Natural killer cell (primary cell): ENCODE measurements around the gene IRF5. TPM values are rescaled to one million over a fixed set of nuclear protein-coding genes. Genes with fewer than 3 reads are reported as not detected.

ENCODE experiments used
- ATAC-seq, 3 donors: fragments of 150-1000 bp in 2 of 3; fragments of 200-7000 bp in 1 of 3; cut with Tn5 transposase; 1 replicate in 1 of 3; 2 replicates in 2 of 3; pipeline ENCODE4 v1.10.0; 2021; ENCODE audit warnings: mild to moderate bottlenecking in 2 of 3, moderate library complexity in 2 of 3
- DNase-seq, 2 donors: peaks; one replicate each; pipeline versions ENCODE4 v3.0.0 to v3.0.0-alpha.2; 2013 to 2021; ENCODE audit warnings: mixed read lengths in 1 of 2
- H3K27ac ChIP-seq: one replicate; pipeline ENCODE4 v1.5.1; 2013; ENCODE audit warnings: mild to moderate bottlenecking, low read length
- H3K27me3 ChIP-seq: one replicate; pipeline ENCODE4 v1.6.1; 2013; ENCODE audit warnings: low read length; ENCODE audit not compliant: control insufficient read depth, insufficient read depth
- H3K36me3 ChIP-seq: one replicate; pipeline ENCODE4 v1.6.1; 2013; ENCODE audit warnings: low read length; ENCODE audit not compliant: control insufficient read depth, insufficient read depth
- H3K4me1 ChIP-seq: one replicate; pipeline ENCODE4 v1.6.1; 2013; ENCODE audit warnings: low read length; ENCODE audit not compliant: control insufficient read depth, insufficient read depth
- H3K4me3 ChIP-seq: one replicate; pipeline ENCODE4 v1.5.1; 2013; ENCODE audit warnings: low read length
- H3K9me3 ChIP-seq: one replicate; pipeline ENCODE4 v1.6.1; 2013; ENCODE audit warnings: low read length; ENCODE audit not compliant: control insufficient read depth, insufficient read depth
- H3K27ac Mint-ChIP-seq, 2 donors: one replicate each; pipeline ENCODE4 v1.8.0; 2022; ENCODE audit warnings: mild to moderate bottlenecking in 2 of 2, mixed read lengths in 2 of 2, moderate library complexity in 1 of 2
- H3K27me3 Mint-ChIP-seq, 2 donors: one replicate each; pipeline ENCODE4 v1.8.0; 2022; ENCODE audit warnings: low read depth in 2 of 2, mixed read lengths in 2 of 2
- H3K36me3 Mint-ChIP-seq: one replicate; pipeline ENCODE4 v1.8.0; 2022; ENCODE audit warnings: mixed read lengths
- H3K4me1 Mint-ChIP-seq, 2 donors: one replicate each; pipeline ENCODE4 v1.8.0; 2022; ENCODE audit warnings: mixed read lengths in 2 of 2
- H3K4me3 Mint-ChIP-seq: one replicate; pipeline ENCODE4 v1.8.0; 2022; ENCODE audit warnings: mild to moderate bottlenecking, moderate library complexity, mixed read lengths
- H3K9me3 Mint-ChIP-seq, 2 donors: one replicate each; pipeline ENCODE4 v1.8.0; 2022; ENCODE audit warnings: mixed read lengths in 2 of 2
- CTCF ChIP-seq: fragments of 200-600 bp; IDR thresholded peaks from one replicate; pipeline ENCODE4 v1.8.0; 2022; ENCODE audit warnings: antibody characterized with exemption
- WGBS: methylation state at CpG from one replicate; pipeline ENCODE4 v1.1.7; 2013; ENCODE audit warnings: missing lambda C conversion rate; ENCODE audit not compliant: insufficient coverage; 5-methylcytosine and 5-hydroxymethylcytosine counted together
- intact Hi-C: fragments of 100-400 bp; cut with micrococcal nuclease; formaldehyde crosslinking; loops from one replicate; pipeline ENCODE4 v1.14.2; 2022
- total RNA-seq, 4 donors: library from RNA; stranded (reverse); fragments of 120-200 nt in 1 of 4; gene quantifications; one replicate each; pipeline versions ENCODE4 v1.2.3 to v1.2.4, GENCODE V29; 2013 to 2022

Gene IRF5
- total RNA-seq, 3 donors from 2014 or later (not counting 1 experiment from before 2014, with no cell fraction given) = 13.0 to 20.2 (median 19.5) TPM

- 79% methylated on average over 12 of the region's 12 CpGs for WGBS
- H3K4me1 Mint-ChIP-seq = no peaks in the 10 kb centered on the region
- H3K36me3 Mint-ChIP-seq = no peaks in the 10 kb centered on the region
- no peak overlapping the region for H3K27ac ChIP-seq
- no peaks in the 10 kb centered on the region for H3K27me3 ChIP-seq
- H3K4me3 ChIP-seq = no peak overlapping the region
- DNase-seq (no peak), ATAC-seq (no peak)
- H3K9me3 Mint-ChIP-seq = no peaks in the 10 kb centered on the region
- peaks cover 7% of the 10 kb centered on the region for H3K4me1 ChIP-seq
- intact Hi-C loops = no loop called here
- TF ChIP-seq CTCF = no peak
- H3K27ac Mint-ChIP-seq = no peak overlapping the region
- H3K4me3 Mint-ChIP-seq = no peak overlapping the region
- no peaks in the 10 kb centered on the region for H3K36me3 ChIP-seq
- no peaks in the 10 kb centered on the region for H3K9me3 ChIP-seq
- H3K27me3 Mint-ChIP-seq = peaks cover 19 to 29% of the 10 kb centered on the region in 2 donors
Observed at GRCh38 chr7:128902761-128903585, 34.8 kb upstream of the IRF5 start.

- DNase-seq (no peak), ATAC-seq (no peak)
- peaks cover 7% of the 10 kb centered on the region for H3K4me1 ChIP-seq
- Mint-ChIP-seq H3K4me3 (no peak overlapping the region), H3K27ac (no peak overlapping the region), H3K4me1 (no peaks in the 10 kb centered on the region), H3K27me3 (peaks cover 21 to 33% of the 10 kb centered on the region in 2 donors), H3K9me3 (no peaks in the 10 kb centered on the region), H3K36me3 (no peaks in the 10 kb centered on the region)
- no peak overlapping the region for H3K27ac ChIP-seq
- no peaks in the 10 kb centered on the region for H3K9me3 ChIP-seq
- H3K4me3 ChIP-seq = no peak overlapping the region
- WGBS = 82% methylated on average over 14 of the region's 14 CpGs
- TF ChIP-seq CTCF = no peak
- no peaks in the 10 kb centered on the region for H3K36me3 ChIP-seq
- no peaks in the 10 kb centered on the region for H3K27me3 ChIP-seq
- intact Hi-C loops = loop anchor here (1.0 kb wide), 1 partner anchor 188 kb away; no protein-coding TSS in a partner anchor
Observed at GRCh38 chr7:128903621-128904361, 33.9 kb upstream of the IRF5 start.

GRCh38 chr7:128904381-128905197 lies 33.1 kb upstream of the IRF5 start:
- DNase-seq (peak in 1 of 2 donors; percentile 81), ATAC-seq (peak; percentile 64 to 88 (median 87))
- Histone ChIP-seq H3K4me3 (no peak overlapping the region), H3K27me3 (peaks cover 3% of the 10 kb centered on the region), H3K27ac (no peak overlapping the region), H3K36me3 (no peaks in the 10 kb centered on the region), H3K9me3 (no peaks in the 10 kb centered on the region), H3K4me1 (peaks cover 7% of the 10 kb centered on the region)
- WGBS = 38% methylated on average over 4 of the region's 8 CpGs
- Mint-ChIP-seq H3K36me3 (no peaks in the 10 kb centered on the region), H3K27me3 (peaks cover 24 to 39% of the 10 kb centered on the region in 2 donors), H3K27ac (no peak overlapping the region), H3K9me3 (no peaks in the 10 kb centered on the region), H3K4me3 (no peak overlapping the region), H3K4me1 (no peaks in the 10 kb centered on the region)
- intact Hi-C loops = loop anchor here (1.0 kb wide), 1 partner anchor 187 kb away; no protein-coding TSS in a partner anchor
- TF ChIP-seq CTCF = peak; percentile 60
